GM12891 (cell line): Measurements from ENCODE around the gene MDH1B.

ENCODE experiments used
- POLR2A ChIP-seq: IDR thresholded peaks from 2 replicates; pipeline ENCODE4 v1.6.1; 2011; ENCODE audit warnings: low read depth, low read length, control low read depth
- POLR2AphosphoS5 ChIP-seq: IDR thresholded peaks from 2 replicates; pipeline ENCODE4 v1.6.1; 2011; ENCODE audit warnings: low read depth, low read length, control low read depth
- SPI1 ChIP-seq: IDR thresholded peaks from 2 replicates; pipeline ENCODE4 v1.6.1; 2011; ENCODE audit warnings: low read depth, low read length, control low read depth
- TAF1 ChIP-seq: IDR thresholded peaks from 2 replicates; pipeline ENCODE4 v1.6.1; 2011; ENCODE audit warnings: low read depth, low read length, control low read depth

DNA sequence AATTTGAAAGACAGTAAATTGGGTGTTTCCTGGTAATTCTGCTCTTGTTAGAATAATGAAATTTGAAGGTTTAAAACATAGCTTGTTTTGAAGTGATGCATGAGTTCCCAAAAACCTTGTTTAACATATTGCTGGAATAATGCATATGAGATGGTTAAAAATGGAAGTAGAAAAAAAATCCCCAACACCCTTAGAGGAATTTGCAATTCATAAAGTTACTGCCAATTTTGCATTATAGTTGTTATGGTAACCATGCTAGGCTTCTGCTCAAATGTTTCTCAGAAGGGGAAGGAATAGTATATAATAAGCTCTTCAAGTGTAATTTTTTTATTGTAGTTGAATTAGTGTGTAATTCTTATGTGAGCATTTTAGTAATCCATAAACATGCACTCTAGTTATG, 49.4 kb upstream of the MDH1B start:
- TF ChIP-seq POLR2A: no peak
- no peak for TF ChIP-seq SPI1
- TF ChIP-seq POLR2AphosphoS5: no peak
- no peak for TF ChIP-seq TAF1
